GM12878 (cell line): ENCODE results near the gene SMARCB1.

Experiments
- CBX5 ChIP-seq: sonication (generic); IDR thresholded peaks from 2 replicates; pipeline ENCODE4 v1.6.1; 2016; ENCODE audit warnings: low read depth, moderate library complexity, mild to moderate bottlenecking, inconsistent platforms
- CEBPB ChIP-seq, 2 experiments: fragments of 150-350 bp in 1 of 2; IDR thresholded peaks; 2 replicates each; pipeline ENCODE4 v1.6.1; 2012 to 2014; ENCODE audit warnings: low read depth in 2 of 2, low read length in 2 of 2, borderline replicate concordance in 1 of 2, inconsistent platforms in 1 of 2
- EP300 ChIP-seq, 2 experiments: fragments of 150-350 bp in 1 of 2; IDR thresholded peaks; 2 replicates each; pipeline ENCODE4 v1.6.1; 2011 to 2012; ENCODE audit warnings: low read depth in 2 of 2, low read length in 2 of 2, borderline replicate concordance in 1 of 2, improper control_type of control experiment in 1 of 2, inconsistent platforms in 1 of 2; ENCODE audit not compliant: control insufficient read depth in 1 of 2
- FOXK2 ChIP-seq: fragments of 450-650 bp; IDR thresholded peaks from 2 replicates; pipeline ENCODE4 v1.6.1; 2017; ENCODE audit warnings: mild to moderate bottlenecking, moderate library complexity
- GABPA ChIP-seq: IDR thresholded peaks from 2 replicates; pipeline ENCODE4 v1.6.1; 2014; ENCODE audit warnings: antibody characterized with exemption, low read depth, mild to moderate bottlenecking, inconsistent platforms
- MYC ChIP-seq: IDR thresholded peaks from 2 replicates; pipeline ENCODE4 v1.6.1; 2011; ENCODE audit warnings: mild to moderate bottlenecking, low read length, moderate library complexity, inconsistent platforms; ENCODE audit not compliant: insufficient read depth, insufficient replicate concordance, insufficient read length, severe bottlenecking
- POLR2AphosphoS5 ChIP-seq: IDR thresholded peaks from 2 replicates; pipeline ENCODE4 v1.6.1; 2011; ENCODE audit warnings: mild to moderate bottlenecking, low read length, inconsistent platforms
- RCOR1 ChIP-seq: conservative IDR thresholded peaks from 2 replicates; pipeline ENCODE4 v1.6.1; 2012; ENCODE audit warnings: low read depth, low read length, improper control_type of control experiment
- TF ChIP-seq, protein P1 (sequence below): IDR thresholded peaks from 2 replicates; pipeline ENCODE4 v1.6.1; 2012; ENCODE audit warnings: low read depth, low read length, improper control_type of control experiment
- TF ChIP-seq, protein P2 (sequence below), 3 experiments: IDR thresholded peaks in 2 of 3; conservative IDR thresholded peaks in 1 of 3; 2 replicates each; pipeline ENCODE4 v1.5.1; 2011; ENCODE audit warnings: low read depth in 3 of 3, low read length in 3 of 3, mild to moderate bottlenecking in 3 of 3, control low read depth in 2 of 3, moderate library complexity in 2 of 3, inconsistent platforms in 1 of 3, mixed read lengths in 1 of 3; ENCODE audit not compliant: control insufficient read depth in 2 of 3, insufficient read depth in 1 of 3; ENCODE audit errors: extremely low read depth in 1 of 3
- TF ChIP-seq, protein P3 (sequence below): IDR thresholded peaks from 2 replicates; pipeline ENCODE4 v1.6.1; 2011; ENCODE audit warnings: low read depth, low read length, improper control_type of control experiment, borderline replicate concordance

DNA sequence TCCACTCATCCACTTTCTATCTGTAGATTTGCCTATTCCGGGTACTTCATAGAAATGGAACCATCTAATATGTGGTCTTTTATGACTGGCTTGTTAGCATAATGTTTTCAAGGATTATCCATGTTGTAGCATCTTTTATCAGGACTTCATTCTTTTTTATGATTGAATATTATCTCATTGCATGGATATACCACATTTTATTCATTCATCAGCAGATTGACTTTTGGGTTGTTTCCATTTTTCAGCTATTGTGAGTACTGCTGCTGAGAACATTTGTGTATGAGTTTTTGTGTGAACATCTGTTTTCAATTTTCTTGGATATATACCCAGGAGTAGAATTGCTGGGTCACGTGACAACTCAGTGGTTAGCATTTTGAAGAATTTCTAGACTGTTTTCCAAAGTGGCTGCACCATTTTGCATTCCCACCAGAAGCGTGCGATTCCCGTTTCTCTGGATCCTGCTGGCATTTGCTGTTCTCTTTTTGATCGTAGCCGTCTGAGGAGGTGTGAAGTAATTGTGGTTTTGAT, 43.1 kb downstream of the SMARCB1 start:
- TF ChIP-seq GABPA (no peak), POLR2AphosphoS5 (no peak), MYC (no peak), FOXK2 (no peak), RCOR1 (no peak), CEBPB (IDR thresholded peaks at IDR 0.05; ENCODE audit: borderline replicate concordance in 1 of 2, low read depth in 2 of 2, low read length in 2 of 2) (no peak), CBX5 (no peak), EP300 (IDR thresholded peaks at IDR 0.05; ENCODE audit: borderline replicate concordance in 1 of 2, control insufficient read depth in 1 of 2, low read depth in 2 of 2, low read length in 2 of 2) (no peak)
- TF ChIP-seq, protein P1, sequence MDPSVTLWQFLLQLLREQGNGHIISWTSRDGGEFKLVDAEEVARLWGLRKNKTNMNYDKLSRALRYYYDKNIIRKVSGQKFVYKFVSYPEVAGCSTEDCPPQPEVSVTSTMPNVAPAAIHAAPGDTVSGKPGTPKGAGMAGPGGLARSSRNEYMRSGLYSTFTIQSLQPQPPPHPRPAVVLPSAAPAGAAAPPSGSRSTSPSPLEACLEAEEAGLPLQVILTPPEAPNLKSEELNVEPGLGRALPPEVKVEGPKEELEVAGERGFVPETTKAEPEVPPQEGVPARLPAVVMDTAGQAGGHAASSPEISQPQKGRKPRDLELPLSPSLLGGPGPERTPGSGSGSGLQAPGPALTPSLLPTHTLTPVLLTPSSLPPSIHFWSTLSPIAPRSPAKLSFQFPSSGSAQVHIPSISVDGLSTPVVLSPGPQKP: no peak
- TF ChIP-seq, protein P2, sequence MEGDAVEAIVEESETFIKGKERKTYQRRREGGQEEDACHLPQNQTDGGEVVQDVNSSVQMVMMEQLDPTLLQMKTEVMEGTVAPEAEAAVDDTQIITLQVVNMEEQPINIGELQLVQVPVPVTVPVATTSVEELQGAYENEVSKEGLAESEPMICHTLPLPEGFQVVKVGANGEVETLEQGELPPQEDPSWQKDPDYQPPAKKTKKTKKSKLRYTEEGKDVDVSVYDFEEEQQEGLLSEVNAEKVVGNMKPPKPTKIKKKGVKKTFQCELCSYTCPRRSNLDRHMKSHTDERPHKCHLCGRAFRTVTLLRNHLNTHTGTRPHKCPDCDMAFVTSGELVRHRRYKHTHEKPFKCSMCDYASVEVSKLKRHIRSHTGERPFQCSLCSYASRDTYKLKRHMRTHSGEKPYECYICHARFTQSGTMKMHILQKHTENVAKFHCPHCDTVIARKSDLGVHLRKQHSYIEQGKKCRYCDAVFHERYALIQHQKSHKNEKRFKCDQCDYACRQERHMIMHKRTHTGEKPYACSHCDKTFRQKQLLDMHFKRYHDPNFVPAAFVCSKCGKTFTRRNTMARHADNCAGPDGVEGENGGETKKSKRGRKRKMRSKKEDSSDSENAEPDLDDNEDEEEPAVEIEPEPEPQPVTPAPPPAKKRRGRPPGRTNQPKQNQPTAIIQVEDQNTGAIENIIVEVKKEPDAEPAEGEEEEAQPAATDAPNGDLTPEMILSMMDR (IDR thresholded peaks at IDR 0.05 in 2 of 3, conservative IDR thresholded peaks at IDR 0.05 in 1 of 3; ENCODE audit: control insufficient read depth in 2 of 3, extremely low read depth in 1 of 3, insufficient read depth in 1 of 3, low read depth in 3 of 3, low read length in 3 of 3): no peak
- TF ChIP-seq, protein P3, sequence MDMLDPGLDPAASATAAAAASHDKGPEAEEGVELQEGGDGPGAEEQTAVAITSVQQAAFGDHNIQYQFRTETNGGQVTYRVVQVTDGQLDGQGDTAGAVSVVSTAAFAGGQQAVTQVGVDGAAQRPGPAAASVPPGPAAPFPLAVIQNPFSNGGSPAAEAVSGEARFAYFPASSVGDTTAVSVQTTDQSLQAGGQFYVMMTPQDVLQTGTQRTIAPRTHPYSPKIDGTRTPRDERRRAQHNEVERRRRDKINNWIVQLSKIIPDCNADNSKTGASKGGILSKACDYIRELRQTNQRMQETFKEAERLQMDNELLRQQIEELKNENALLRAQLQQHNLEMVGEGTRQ: no peak
